GM13976 (cell line): ENCODE measurements around the gene CST7.
"Not testable (repeated sequence)": the region's sequence is repeated elsewhere in the genome, so short reads cannot be mapped to it uniquely, and the experiment has no call there.

Experiments
- DNase-seq: peaks from one replicate; pipeline ENCODE4 v3.0.0; 2012; ENCODE audit warnings: low spot score
- CTCF ChIP-seq: IDR thresholded peaks from 2 replicates; pipeline ENCODE4 v1.5.1; 2012; ENCODE audit warnings: borderline replicate concordance, mild to moderate bottlenecking; ENCODE audit not compliant: insufficient read depth; ENCODE audit errors: extremely low read depth, missing control alignments, control extremely low read depth
- in situ Hi-C: fragments of 300-500 bp; cut with MboI; formaldehyde crosslinking; loops from one replicate; pipeline ENCODE4 v1.12.0; 2022; ENCODE audit warnings: low sequenced_read_pairs, mixed read lengths, inconsistent platforms; ENCODE audit not compliant: unreplicated experiment

The CST7 gene

GRCh38 chr20:24929867-24930723 is 19.0 kb upstream of the CST7 start:
- in situ Hi-C loops, DNase-seq: not testable (repeated sequence)
- TF ChIP-seq CTCF, result peak; percentile 4

- DNase-seq, in situ Hi-C loops: not testable (repeated sequence)
- peak; percentile 32 for TF ChIP-seq CTCF
These were observed 18.1 kb upstream of the CST7 start for GRCh38 chr20:24930724-24931688.

- DNase-seq, in situ Hi-C loops: not testable (repeated sequence)
These were observed 17.2 kb upstream of the CST7 start for GRCh38 chr20:24931893-24932292.

GRCh38 chr20:24933266-24933908 is 15.7 kb upstream of the CST7 start:
- DNase-seq, result no peak
- no peak for TF ChIP-seq CTCF
- in situ Hi-C loops, result no loop called here

DNA sequence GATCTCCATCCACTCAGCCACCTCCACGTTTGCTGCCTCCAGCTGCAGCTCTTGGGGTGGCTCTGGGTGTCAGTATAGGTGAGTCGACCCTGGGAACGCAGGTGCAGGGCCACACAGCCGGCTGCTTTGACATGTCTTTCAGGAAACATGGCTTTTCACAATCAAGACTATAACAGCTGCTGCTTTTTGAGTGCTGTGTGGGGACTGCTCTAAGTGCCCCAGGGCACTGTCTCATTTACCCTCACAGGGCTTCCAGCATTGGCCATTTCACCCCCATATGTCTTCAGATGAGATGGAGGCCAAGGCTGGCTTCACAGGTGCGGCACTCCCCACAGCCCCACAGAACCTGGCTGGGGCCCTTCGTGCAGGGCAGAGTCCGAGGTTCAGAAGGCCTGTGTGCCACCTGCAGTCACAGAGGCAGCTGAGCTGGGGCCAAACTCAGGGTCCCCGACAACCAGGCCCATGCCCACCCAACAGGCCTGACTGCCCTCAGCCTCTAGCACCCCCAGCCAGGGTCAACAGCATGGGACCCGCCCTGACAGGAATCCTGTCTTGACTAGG is 14.9 kb upstream of the CST7 start:
- no peak for DNase-seq
- TF ChIP-seq CTCF, result no peak
- in situ Hi-C loops, result no loop called here

GRCh38 chr20:24934716-24935115 is 14.4 kb upstream of the CST7 start:
- no peak for DNase-seq
- TF ChIP-seq CTCF, result no peak
- in situ Hi-C loops, result no loop called here
